GM12892 (cell line): ENCODE data around the gene STON1.
A peak's percentile ranks its signal among the peaks of the same experiment; 100 is the strongest.
"Not testable (repeated sequence)": the region's sequence is repeated elsewhere in the genome, so short reads cannot be mapped to it uniquely, and the experiment has no call there.

ENCODE experiments used
- DNase-seq: peaks from one replicate; pipeline ENCODE4 v3.0.0; 2011; ENCODE audit not compliant: insufficient read length
- FAIRE-seq: peaks from 2 replicates; lab custom pipeline; 2011; peaks lifted over from hg19 to GRCh38; lab: Jason Lieb, UNC
- POLR2A ChIP-seq: IDR thresholded peaks from 2 replicates; pipeline ENCODE4 v1.6.1; 2011; ENCODE audit warnings: low read depth, low read length, control low read depth
- POLR2AphosphoS5 ChIP-seq: IDR thresholded peaks from 2 replicates; pipeline ENCODE4 v1.6.1; 2011; ENCODE audit warnings: low read depth, low read length, control low read depth
- TAF1 ChIP-seq: IDR thresholded peaks from 2 replicates; pipeline ENCODE4 v1.6.1; 2011; ENCODE audit warnings: low read depth, mild to moderate bottlenecking, control low read depth, low read length, borderline replicate concordance

Gene STON1

GRCh38 chr2:48583961-48584360, 54.0 kb downstream of the STON1 start:
- TF ChIP-seq POLR2AphosphoS5 (no peak), TAF1 (no peak), POLR2A (no peak)
- no peak for DNase-seq
- FAIRE-seq: no peak

GRCh38 chr2:48584551-48584950, 54.6 kb downstream of the STON1 start:
- FAIRE-seq (no peak), DNase-seq (no peak)
- no peak for TF ChIP-seq POLR2A
- no peak for TF ChIP-seq TAF1
- TF ChIP-seq POLR2AphosphoS5: no peak

GRCh38 chr2:48586433-48586832, 56.5 kb downstream of the STON1 start:
- FAIRE-seq (no peak), DNase-seq (no peak)
- TF ChIP-seq TAF1 (no peak), POLR2A (no peak), POLR2AphosphoS5 (no peak)

- DNase-seq (no peak), FAIRE-seq (no peak)
- TF ChIP-seq POLR2AphosphoS5 (no peak), TAF1 (no peak), POLR2A (no peak)
Observed at GRCh38 chr2:48587560-48587959, 57.6 kb downstream of the STON1 start.

GRCh38 chr2:48587961-48588360, 58.0 kb downstream of the STON1 start:
- TF ChIP-seq TAF1 (no peak), POLR2A (no peak), POLR2AphosphoS5 (no peak)
- no peak for FAIRE-seq
- no peak for DNase-seq

- DNase-seq: no peak
- FAIRE-seq: no peak
- TF ChIP-seq POLR2A (no peak), TAF1 (no peak), POLR2AphosphoS5 (no peak)
Observed at GRCh38 chr2:48588745-48589144, 58.8 kb downstream of the STON1 start.

- DNase-seq (no peak), FAIRE-seq (no peak)
- TF ChIP-seq POLR2AphosphoS5 (no peak), POLR2A (no peak), TAF1 (no peak)
Observed at GRCh38 chr2:48589170-48589767, 59.3 kb downstream of the STON1 start.

- no peak for FAIRE-seq
- no peak for DNase-seq
- no peak for TF ChIP-seq TAF1
- TF ChIP-seq POLR2AphosphoS5: no peak
- no peak for TF ChIP-seq POLR2A
Observed at GRCh38 chr2:48590017-48590416, 60.1 kb downstream of the STON1 start.

- DNase-seq (no peak), FAIRE-seq (no peak)
- no peak for TF ChIP-seq POLR2AphosphoS5
- TF ChIP-seq POLR2A: no peak
- TF ChIP-seq TAF1: no peak
Observed at GRCh38 chr2:48592067-48592466, 62.1 kb downstream of the STON1 start.

GRCh38 chr2:48596751-48597150, 66.8 kb downstream of the STON1 start:
- FAIRE-seq, DNase-seq: not testable (repeated sequence)

GRCh38 chr2:48597492-48597891, 67.5 kb downstream of the STON1 start:
- DNase-seq (no peak), FAIRE-seq (no peak)
- TF ChIP-seq TAF1: no peak
- no peak for TF ChIP-seq POLR2AphosphoS5
- no peak for TF ChIP-seq POLR2A

GRCh38 chr2:48600204-48600813, 70.4 kb downstream of the STON1 start:
- no peak for TF ChIP-seq POLR2A
- TF ChIP-seq TAF1: no peak
- TF ChIP-seq POLR2AphosphoS5: no peak
- FAIRE-seq (peak; percentile 48), DNase-seq (no peak)
